Breast epithelium (tissue), 4 donors: ENCODE data around the gene RASSF7. TPM values are rescaled to one million over a fixed set of nuclear protein-coding genes. Genes with fewer than 3 reads are reported as not detected.

Experiments used
- DNase-seq, 2 donors: peaks; one replicate each; pipeline ENCODE4 v3.0.0-alpha.2; 2019; ENCODE audit warnings: low spot score in 2 of 2
- H3K27ac ChIP-seq, 2 donors: fragments of 200-600 bp; sonication (generic) in 1 of 2; one replicate each; pipeline ENCODE4 v1.5.1; 2016 to 2019; ENCODE audit warnings: mild to moderate bottlenecking in 1 of 2
- H3K27me3 ChIP-seq, 2 donors: fragments of 200-600 bp; sonication (generic) in 1 of 2; one replicate each; pipeline versions ENCODE4 v1.5.1 to v1.6.0; 2017 to 2019; ENCODE audit warnings: control low read depth in 1 of 2, mild to moderate bottlenecking in 1 of 2
- H3K36me3 ChIP-seq: fragments of 200-600 bp; one replicate; pipeline ENCODE4 v1.5.1; 2019
- H3K4me1 ChIP-seq, 2 donors: fragments of 200-600 bp; sonication (generic); one replicate each; pipeline ENCODE4 v1.5.1; 2016 to 2019; ENCODE audit warnings: control low read depth in 1 of 2
- H3K4me3 ChIP-seq, 3 donors: fragments of 200-600 bp; sonication (generic); 1 replicate in 2 of 3; 2 replicates in 1 of 3; pipeline ENCODE4 v1.5.1; 2016 to 2019; ENCODE audit warnings: mild to moderate bottlenecking in 3 of 3, moderate library complexity in 2 of 3
- H3K9me3 ChIP-seq, 2 donors: fragments of 200-600 bp; sonication (generic) in 1 of 2; one replicate each; pipeline ENCODE4 v1.5.1; 2016 to 2019; ENCODE audit warnings: control low read depth in 1 of 2
- POLR2A ChIP-seq: fragments of 450-650 bp; IDR thresholded peaks from one replicate; pipeline ENCODE4 v1.6.1; 2016; ENCODE audit warnings: antibody characterized with exemption, mild to moderate bottlenecking, moderate library complexity
- POLR2AphosphoS5 ChIP-seq, 3 donors: sonication (generic); formaldehyde crosslinking; IDR thresholded peaks; one replicate each; pipeline ENCODE4 v1.6.1; 2017; ENCODE audit warnings: antibody characterized with exemption in 3 of 3
- intact Hi-C: fragments of 100-400 bp; cut with DNase I; formaldehyde crosslinking; loops from one replicate; pipeline ENCODE4 v1.15.1; 2023; ENCODE audit warnings: low total_unique reads
- total RNA-seq, 3 donors: library from RNA; depleted of rRNA; stranded (reverse); fragments of >200 nt; gene quantifications; one replicate each; pipeline ENCODE4 v1.1.0, GENCODE V29; 2016
- TF ChIP-seq, protein P1 (sequence below), 3 donors: fragments of 450-650 bp; IDR thresholded peaks; one replicate each; pipeline ENCODE4 v1.5.1; 2016 to 2017; ENCODE audit warnings: antibody characterized with exemption in 3 of 3, mild to moderate bottlenecking in 3 of 3, moderate library complexity in 3 of 3

RASSF7 gene
- total RNA-seq, 3 donors from 2014 or later, result 7.5 to 58.5 (median 33.1) TPM

- TF ChIP-seq, protein P1, sequence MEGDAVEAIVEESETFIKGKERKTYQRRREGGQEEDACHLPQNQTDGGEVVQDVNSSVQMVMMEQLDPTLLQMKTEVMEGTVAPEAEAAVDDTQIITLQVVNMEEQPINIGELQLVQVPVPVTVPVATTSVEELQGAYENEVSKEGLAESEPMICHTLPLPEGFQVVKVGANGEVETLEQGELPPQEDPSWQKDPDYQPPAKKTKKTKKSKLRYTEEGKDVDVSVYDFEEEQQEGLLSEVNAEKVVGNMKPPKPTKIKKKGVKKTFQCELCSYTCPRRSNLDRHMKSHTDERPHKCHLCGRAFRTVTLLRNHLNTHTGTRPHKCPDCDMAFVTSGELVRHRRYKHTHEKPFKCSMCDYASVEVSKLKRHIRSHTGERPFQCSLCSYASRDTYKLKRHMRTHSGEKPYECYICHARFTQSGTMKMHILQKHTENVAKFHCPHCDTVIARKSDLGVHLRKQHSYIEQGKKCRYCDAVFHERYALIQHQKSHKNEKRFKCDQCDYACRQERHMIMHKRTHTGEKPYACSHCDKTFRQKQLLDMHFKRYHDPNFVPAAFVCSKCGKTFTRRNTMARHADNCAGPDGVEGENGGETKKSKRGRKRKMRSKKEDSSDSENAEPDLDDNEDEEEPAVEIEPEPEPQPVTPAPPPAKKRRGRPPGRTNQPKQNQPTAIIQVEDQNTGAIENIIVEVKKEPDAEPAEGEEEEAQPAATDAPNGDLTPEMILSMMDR (IDR thresholded peaks at IDR 0.05), result no peak
- TF ChIP-seq POLR2AphosphoS5 (IDR thresholded peaks at IDR 0.05) (no peak), POLR2A (no peak)
- no peak overlapping the region for H3K4me3 ChIP-seq
- no peak overlapping the region for H3K27ac ChIP-seq
- H3K27me3 ChIP-seq, result no peaks in the 10 kb centered on the region
- H3K4me1 ChIP-seq, result peaks cover 0 to 3% of the 10 kb centered on the region in 2 donors
- no peaks in the 10 kb centered on the region for H3K9me3 ChIP-seq
- no peak for DNase-seq
- H3K36me3 ChIP-seq, result peaks cover 11% of the 10 kb centered on the region
- intact Hi-C loops, result no loop called here
These were observed 48.1 kb downstream of the RASSF7 start for GRCh38 chr11:608791-609251.

DNA sequence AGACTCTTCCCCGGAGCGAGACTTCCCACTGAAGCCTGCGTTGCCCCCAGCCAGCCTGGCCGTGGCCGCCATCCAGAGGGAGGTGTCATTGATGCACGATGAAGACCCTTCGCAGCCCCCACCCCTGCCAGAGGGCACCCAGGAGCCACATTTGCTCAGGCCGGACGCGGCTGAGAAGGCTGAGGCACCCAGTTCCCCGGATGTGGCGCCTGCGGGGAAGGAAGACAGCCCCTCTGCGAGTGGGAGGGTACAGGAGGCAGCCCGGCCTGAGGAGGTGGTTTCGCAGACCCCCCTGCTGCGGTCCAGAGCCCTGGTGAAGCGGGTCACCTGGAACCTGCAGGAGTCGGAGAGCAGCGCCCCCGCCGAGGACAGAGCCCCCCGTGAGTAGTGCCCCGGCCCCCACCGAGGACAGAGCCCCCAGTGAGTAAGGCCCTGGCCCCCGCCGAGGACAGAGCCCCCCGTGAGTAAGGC is 48.6 kb downstream of the RASSF7 start:
- Histone ChIP-seq H3K27me3 (no peaks in the 10 kb centered on the region), H3K27ac (no peak overlapping the region), H3K4me3 (no peak overlapping the region), H3K36me3 (peaks cover 11% of the 10 kb centered on the region), H3K9me3 (no peaks in the 10 kb centered on the region), H3K4me1 (peaks cover 3 to 9% of the 10 kb centered on the region in 2 donors)
- DNase-seq, result no peak
- TF ChIP-seq, protein P1 (IDR thresholded peaks at IDR 0.05), result no peak
- no peak for TF ChIP-seq POLR2A
- no peak for TF ChIP-seq POLR2AphosphoS5 (IDR thresholded peaks at IDR 0.05)
- intact Hi-C loops, result no loop called here

DNA sequence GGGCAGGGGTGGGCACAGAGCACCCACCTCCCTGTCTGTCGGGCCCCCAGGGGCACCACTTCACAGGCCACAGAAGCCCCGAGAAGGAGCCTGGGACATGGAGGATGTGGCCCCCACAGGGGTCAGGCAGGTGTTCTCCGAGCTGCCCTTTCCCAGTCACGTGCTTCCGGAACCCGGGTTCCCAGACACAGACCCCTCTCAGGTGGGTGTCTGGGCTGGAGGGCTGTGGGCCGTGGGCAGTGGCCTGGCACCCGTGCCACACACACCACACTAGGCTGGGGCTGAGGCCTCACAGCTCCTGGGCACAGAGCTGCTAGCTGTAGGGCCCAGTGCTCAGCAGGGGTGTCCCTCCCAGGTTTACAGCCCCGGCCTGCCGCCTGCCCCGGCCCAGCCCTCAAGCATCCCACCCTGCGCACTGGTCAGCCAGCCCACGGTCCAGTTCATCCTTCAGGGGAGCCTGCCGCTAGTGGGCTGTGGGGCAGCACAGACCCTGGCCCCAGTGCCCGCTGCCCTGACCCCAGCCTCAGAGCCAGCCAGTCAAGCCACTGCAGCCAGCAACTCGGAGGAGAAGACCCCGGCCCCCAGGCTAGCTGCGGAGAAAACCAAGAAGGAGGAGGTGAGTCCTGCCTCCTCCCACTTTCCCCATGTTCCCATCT is 49.5 kb downstream of the RASSF7 start:
- Histone ChIP-seq H3K27ac (no peak overlapping the region), H3K9me3 (no peaks in the 10 kb centered on the region), H3K27me3 (no peaks in the 10 kb centered on the region), H3K4me1 (peaks cover 10 to 13% of the 10 kb centered on the region in 2 donors), H3K36me3 (peaks cover 5% of the 10 kb centered on the region), H3K4me3 (no peak overlapping the region)
- intact Hi-C loops, result no loop called here
- no peak for TF ChIP-seq POLR2AphosphoS5 (IDR thresholded peaks at IDR 0.05)
- TF ChIP-seq POLR2A, result no peak
- TF ChIP-seq, protein P1 (IDR thresholded peaks at IDR 0.05), result no peak
- DNase-seq, result no peak

- Histone ChIP-seq H3K4me3 (no peak overlapping the region), H3K36me3 (peaks cover 5% of the 10 kb centered on the region), H3K27me3 (no peaks in the 10 kb centered on the region), H3K9me3 (no peaks in the 10 kb centered on the region), H3K27ac (no peak overlapping the region), H3K4me1 (peaks cover 10 to 13% of the 10 kb centered on the region in 2 donors)
- TF ChIP-seq, protein P1 (IDR thresholded peaks at IDR 0.05), result no peak
- TF ChIP-seq POLR2A, result no peak
- intact Hi-C loops, result no loop called here
- DNase-seq, result no peak
These were observed 50.5 kb downstream of the RASSF7 start for GRCh38 chr11:611001-611996.
